Cardiac septum (tissue), 1 donor: ENCODE data around the gene HNRNPAB. TPM values are rescaled to one million over a fixed set of nuclear protein-coding genes. Genes with fewer than 3 reads are reported as not detected.
A peak's percentile ranks its signal among the peaks of the same experiment; 100 is the strongest.

Source experiments
- DNase-seq: peaks from one replicate; pipeline ENCODE4 v3.0.0-alpha.2; 2020; ENCODE audit warnings: low spot score
- intact Hi-C: fragments of 100-400 bp; cut with DNase I; formaldehyde crosslinking; loops from one replicate; pipeline ENCODE4 v1.14.0; 2022
- long read RNA-seq: library from polyadenylated mRNA; unstranded; transcript quantifications from one replicate; pipeline ENCODE4 v2.0.0, GENCODE V29; 2021
- total RNA-seq: library from RNA; stranded (reverse); fragmentation: NEBNext Ultra II Directional; extraction: Animal tissue kit (Norgen Biotek cat#: 25700); gene quantifications from one replicate; pipeline ENCODE4 v1.2.1, GENCODE V29; 2021
- donor health status: DM: no; HTN: no; CAD: no.

Gene HNRNPAB
- total RNA-seq: 105 TPM
- long read RNA-seq, transcript HNRNPAB-201 (7 exons, 1,602 nt): minor isoform, 5 of 50 reads
- long read RNA-seq, transcript HNRNPAB-202 (8 exons, 1,796 nt): major isoform, 28 of 50 reads
- long read RNA-seq, partial matches to known transcripts: 12 of 50 reads
- long read RNA-seq, other reads (novel, unspliced or antisense): 1 of 50 reads

DNA sequence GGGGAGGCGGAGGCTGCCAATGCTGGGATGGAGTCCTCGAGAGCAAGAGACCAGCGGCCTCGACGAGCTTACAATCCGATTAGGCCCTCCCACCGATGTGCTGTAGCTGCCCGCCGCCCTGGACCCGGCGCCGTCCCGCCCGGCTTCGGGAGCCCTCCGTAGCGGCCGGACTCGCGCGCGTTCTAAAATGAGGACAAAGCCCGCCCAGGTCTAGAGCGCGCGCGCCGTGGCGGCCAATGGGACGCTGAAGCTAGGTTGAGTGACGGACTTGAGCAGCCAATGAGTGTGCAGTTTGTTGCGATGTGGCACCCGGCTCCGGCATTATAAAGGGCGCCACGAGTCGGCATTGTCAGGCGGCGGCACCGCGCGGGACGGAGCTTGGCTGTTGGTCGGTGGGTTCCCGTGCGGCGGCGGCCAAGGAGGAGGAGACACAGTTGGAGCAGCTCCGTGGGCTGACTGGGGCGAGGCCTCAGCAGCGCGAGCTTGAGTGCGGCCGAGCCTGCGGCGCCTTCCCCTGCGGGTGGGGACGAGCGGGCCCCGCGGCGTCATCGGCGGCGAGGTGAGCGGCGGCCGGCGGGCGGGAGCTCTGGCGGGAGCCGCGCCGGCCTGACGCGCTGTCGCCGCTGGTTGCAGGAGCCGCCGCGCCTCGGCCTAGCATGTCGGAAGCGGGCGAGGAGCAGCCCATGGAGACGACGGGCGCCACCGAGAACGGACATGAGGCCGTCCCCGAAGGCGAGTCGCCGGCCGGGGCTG lies at the start of gene HNRNPAB:
TSS of gene HNRNPAB (plus strand) at position 352 of the 753 bp plus-strand sequence. CDS start at position 657, 305 bp downstream.
- intact Hi-C loops: loop anchor here (2.0 kb wide), 1 partner anchor 52 kb away; the partner anchor contains the start of gene NHP2
- peak; percentile 97 for DNase-seq

DNA sequence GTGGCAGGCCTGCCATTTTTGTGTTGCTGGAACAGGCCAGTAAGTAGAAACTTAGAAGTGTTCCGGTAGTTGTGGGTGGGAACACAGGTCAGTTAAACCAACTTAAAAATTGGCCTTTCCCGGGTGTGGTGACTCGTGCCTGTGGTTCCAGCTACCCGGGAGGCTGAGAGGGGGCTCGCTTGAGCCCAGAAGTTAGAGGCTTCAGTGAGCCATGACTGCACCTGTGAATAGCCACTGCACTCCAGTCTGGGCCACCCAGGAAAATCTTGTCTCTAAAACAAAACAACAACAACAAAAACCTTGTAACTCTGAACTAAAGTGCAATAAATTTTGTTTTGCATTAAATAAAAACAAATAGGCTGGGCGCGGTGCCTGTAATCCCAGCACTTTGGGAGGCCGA lies 49.3 kb upstream of the HNRNPAB start:
- intact Hi-C loops: loop anchor here (2.0 kb wide), 1 partner anchor 24 kb away; the partner anchor contains the start of gene RMND5B
- no peak for DNase-seq

DNA sequence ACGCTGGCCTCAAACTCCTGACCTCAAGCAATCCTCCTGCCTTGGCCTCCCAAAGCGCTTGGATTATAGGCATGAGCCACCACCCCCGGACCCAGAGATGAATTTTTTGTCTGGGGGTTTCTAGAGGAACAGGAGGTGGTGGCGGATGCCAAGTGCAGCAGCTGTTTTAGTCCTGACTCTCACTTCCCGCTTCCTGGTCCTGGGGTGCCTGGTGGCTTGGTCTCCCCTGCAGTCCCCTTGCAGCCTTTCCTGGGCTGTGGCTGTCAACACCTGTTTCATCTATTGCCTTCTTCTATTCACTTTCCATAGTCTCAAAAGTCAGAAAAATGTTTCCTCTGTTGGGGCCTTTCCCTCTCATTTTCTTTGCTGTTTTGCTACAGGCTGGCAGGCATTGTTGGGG lies 44.2 kb upstream of the HNRNPAB start:
- no peak for DNase-seq
- intact Hi-C loops: no loop called here

DNA sequence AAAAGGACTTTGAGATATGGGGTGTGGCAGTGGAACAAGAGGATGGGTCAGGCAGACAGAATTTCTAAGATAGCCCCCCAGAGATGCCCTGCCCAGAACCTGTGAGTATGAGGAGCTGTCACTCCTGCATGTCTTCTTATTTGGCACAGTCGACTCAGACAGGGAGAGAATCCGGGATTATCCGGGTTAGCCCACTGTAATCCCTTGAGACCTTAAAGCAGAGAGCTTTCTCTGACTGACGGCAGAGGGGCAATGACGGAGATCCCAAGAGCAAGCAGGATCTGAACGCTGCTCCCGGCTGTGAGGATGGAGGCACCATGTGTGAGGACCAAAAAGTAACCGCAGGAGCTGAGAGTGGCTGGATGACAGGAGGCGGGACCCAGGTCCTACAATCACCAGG lies 41.9 kb upstream of the HNRNPAB start:
- no peak for DNase-seq
- intact Hi-C loops: no loop called here

DNA sequence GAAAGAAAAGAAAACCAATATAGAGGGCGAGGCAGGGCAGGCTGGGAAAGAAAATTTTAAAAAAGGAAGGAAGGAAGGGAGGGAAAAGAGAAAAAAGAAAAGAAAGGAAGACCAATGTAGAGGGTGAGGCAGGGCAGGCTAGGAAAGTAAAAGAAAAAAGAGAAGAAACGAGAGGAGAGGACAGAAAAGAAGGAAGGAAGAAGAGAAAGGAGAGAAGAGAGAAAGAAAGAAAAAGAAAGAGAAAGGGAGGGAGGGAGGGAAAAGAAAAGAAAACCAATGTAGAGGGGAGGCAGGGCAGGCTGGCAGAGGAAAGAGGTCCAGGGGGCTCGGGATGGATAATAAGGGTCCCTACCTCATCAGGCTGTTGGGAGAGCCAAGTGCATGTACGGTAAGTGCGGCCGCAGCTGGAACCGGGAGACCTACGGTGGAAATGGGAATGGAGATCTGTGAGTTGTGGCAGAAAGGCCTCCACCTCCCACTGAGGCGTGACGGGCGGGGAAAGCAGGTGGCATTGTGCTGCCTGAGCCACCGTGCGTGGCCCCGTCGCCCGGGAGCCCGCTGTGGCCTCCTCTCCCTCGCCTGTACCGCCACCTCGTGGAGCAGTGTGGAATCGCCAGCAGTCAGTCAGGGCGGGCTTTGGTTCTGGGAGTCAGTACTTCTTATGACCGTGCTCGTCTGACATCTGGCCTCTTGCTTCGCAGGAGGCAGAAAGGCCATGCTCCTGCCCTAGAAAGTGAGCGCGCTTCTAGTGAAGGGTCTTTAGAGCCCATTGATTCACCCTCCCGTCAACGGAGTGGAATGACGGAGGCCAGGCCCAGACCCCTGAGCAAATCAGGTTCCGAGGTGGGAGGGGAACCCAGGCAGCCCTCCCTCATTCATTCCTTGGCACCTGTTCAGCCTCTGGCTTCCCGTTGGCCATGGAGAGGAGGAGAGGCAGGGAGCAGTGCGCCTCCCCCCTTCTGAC lies 40.3 kb upstream of the HNRNPAB start:
- intact Hi-C loops: loop anchor here (1.0 kb wide), 1 partner anchor 88 kb away; no protein-coding TSS in a partner anchor
- peak; percentile 93 for DNase-seq

GRCh38 chr5:178165581-178165980 lies 38.8 kb upstream of the HNRNPAB start:
- no peak for DNase-seq
- intact Hi-C loops: no loop called here

DNA sequence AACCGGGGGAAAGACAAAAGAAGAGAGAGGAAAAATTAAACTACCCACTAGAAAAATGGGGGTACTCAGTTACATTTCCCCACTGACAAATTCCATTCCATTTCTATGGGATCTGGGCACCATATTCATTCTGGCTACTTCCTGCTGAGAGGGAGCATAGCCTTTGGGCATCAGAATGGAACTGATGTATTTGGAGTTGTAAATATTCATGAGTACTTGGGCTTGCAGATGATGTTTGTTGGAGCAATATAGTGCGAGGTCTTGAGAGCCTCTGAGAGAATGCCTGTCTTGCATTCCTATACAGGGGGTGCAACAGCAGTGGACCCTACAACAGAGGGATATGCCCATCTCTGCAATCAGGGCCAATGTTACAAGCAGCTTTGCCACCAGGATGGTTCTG lies 33.9 kb upstream of the HNRNPAB start:
- intact Hi-C loops: no loop called here
- no peak for DNase-seq

GRCh38 chr5:178174456-178174855 lies 29.9 kb upstream of the HNRNPAB start:
- DNase-seq: no peak
- intact Hi-C loops: no loop called here

GRCh38 chr5:178176791-178177190 lies 27.5 kb upstream of the HNRNPAB start:
- intact Hi-C loops: no loop called here
- no peak for DNase-seq

GRCh38 chr5:178177569-178177968 lies 26.8 kb upstream of the HNRNPAB start:
- no peak for DNase-seq
- intact Hi-C loops: no loop called here

DNA sequence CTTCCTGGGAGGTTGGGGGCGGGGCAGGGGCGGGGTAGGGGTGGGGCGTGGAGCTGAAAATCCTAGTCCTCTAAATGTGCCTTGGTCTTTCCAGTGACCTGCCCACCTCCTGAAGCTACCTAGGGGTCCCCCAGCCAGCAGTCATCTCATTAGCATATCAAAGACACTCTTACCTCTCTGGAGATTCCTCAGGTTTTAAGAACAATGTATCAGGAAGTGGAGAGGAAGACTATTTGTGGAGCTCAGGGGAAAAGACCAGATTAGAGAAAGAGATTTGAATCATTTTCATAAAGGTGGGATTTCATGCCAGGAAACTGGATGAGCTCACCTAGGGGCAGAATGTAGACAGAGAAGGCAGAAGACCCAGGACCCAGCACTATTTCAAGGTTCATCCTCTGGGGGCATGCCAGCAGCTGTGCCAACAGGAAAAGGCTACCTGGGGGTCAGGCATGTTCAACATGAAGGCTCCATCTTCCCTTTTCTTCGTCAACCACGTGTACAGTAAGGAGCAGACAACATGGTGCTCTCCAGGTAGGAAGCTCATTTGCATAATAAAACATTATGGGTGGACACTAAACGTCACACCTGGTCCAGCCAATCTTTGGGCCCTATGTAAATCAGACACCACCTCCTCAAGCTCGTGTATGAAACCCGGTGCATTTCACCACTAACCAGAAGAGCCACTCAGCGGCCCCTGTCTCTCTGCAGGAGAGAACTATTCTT lies 24.0 kb upstream of the HNRNPAB start:
- intact Hi-C loops: no loop called here

GRCh38 chr5:178182158-178182876 lies 22.0 kb upstream of the HNRNPAB start:
- intact Hi-C loops: no loop called here
- no peak for DNase-seq

More for the DNA sequence above, 24.0 kb upstream of the HNRNPAB start:
- no peak for DNase-seq

GRCh38 chr5:178186427-178186826 lies 17.9 kb upstream of the HNRNPAB start:
- intact Hi-C loops: no loop called here
- no peak for DNase-seq

GRCh38 chr5:178187014-178187413 lies 17.3 kb upstream of the HNRNPAB start, which contains the start of gene GMCL2:
Gene GMCL2, minus strand, starts transcription at chr5:178187371. Its CDS starts 72 bp downstream, at chr5:178187299.
- DNase-seq: no peak
- intact Hi-C loops: no loop called here

GRCh38 chr5:178189433-178189832 lies 14.9 kb upstream of the HNRNPAB start:
- intact Hi-C loops: no loop called here

DNA sequence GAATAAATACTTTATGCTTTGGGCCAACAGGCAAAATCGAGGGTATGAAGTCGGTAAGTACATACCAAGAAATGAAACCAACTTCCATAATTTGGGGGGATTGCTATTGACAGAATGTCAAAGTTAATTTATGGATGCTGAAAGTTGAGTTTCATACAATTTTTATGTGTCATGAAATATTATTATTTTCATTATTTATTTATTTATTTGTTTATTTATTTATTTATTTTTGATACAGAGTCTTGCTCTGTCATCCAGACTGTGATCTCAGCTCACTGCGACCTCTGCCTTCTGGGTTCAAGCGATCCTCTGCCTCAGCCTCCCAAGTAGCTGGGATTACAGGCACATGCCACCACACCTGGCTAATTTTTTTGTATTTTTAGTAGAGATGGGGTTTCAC lies 12.7 kb upstream of the HNRNPAB start:
- intact Hi-C loops: no loop called here
- DNase-seq: no peak

More at GRCh38 chr5:178189433-178189832, 14.9 kb upstream of the HNRNPAB start:
- DNase-seq: no peak

DNA sequence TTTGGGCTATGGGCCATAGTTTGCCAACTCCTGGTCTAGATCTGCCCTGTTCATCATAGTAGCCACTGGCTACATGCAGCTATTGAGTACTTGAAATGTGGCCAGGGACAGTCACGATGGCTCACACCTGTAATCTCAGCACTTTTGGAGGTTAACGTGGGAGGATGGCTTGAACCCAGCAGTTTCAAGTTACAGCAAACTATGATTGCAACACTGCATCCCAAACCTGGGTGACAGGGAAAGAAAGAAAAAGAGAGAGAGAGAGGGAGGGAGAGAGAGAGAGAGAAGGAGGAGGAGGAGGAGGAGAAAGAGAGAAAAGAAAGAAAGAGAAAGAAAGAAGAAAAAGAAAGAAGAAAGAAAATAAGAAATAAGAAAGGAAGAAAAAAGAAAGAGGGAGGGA lies 12.1 kb upstream of the HNRNPAB start:
- intact Hi-C loops: no loop called here
- no peak for DNase-seq

DNA sequence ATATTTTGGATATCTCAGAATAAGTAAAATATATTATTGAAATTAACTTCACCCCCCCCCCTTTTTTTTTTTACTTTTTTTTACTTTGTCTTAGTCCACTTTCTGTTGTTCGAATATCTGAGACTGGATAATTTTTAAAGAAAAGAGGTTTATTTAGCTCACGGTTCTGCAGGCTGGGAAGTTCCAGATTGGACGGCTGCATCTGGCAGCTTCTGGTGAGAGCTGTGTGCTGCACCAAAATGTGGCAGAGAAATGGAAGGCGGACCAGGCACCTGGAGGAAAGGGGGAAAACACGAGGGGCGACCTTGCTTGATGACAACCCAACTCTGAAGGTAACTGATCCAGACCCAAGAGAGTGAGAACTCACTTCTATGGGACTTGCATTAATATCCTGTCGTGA lies 11.5 kb upstream of the HNRNPAB start:
- no peak for DNase-seq
- intact Hi-C loops: no loop called here
